Endodermal cell (in vitro differentiated cells): ENCODE data around the gene FBXO48. TPM values are rescaled to one million over a fixed set of nuclear protein-coding genes. Genes with fewer than 3 reads are reported as not detected.

Source experiments
- DNase-seq: peaks from one replicate; pipeline ENCODE4 v3.0.0-alpha.2; 2017
- H3K27ac ChIP-seq: 2 replicates; pipeline ENCODE4 v1.5.1; 2013; ENCODE audit warnings: mild to moderate bottlenecking, low read depth, low read length, moderate library complexity
- H3K27me3 ChIP-seq: 2 replicates; pipeline ENCODE4 v1.6.1; 2013; ENCODE audit warnings: mild to moderate bottlenecking, low read length, moderate library complexity; ENCODE audit not compliant: insufficient read depth, control insufficient read depth, poor library complexity, severe bottlenecking
- H3K36me3 ChIP-seq: 2 replicates; pipeline ENCODE4 v1.7.0; 2013; ENCODE audit warnings: mild to moderate bottlenecking, low read length, moderate library complexity; ENCODE audit not compliant: control insufficient read depth, insufficient read depth
- H3K4me1 ChIP-seq: one replicate; pipeline ENCODE4 v1.7.0; 2013; ENCODE audit warnings: low read length; ENCODE audit not compliant: control insufficient read depth, insufficient read depth
- H3K4me3 ChIP-seq: 2 replicates; pipeline ENCODE4 v1.5.1; 2013; ENCODE audit warnings: mild to moderate bottlenecking, low read length, moderate library complexity
- H3K9ac ChIP-seq: 2 replicates; pipeline ENCODE4 v1.6.1; 2013; ENCODE audit warnings: mild to moderate bottlenecking, low read length, moderate library complexity; ENCODE audit not compliant: poor library complexity, severe bottlenecking; ENCODE audit errors: extremely low read depth
- H3K9me3 ChIP-seq: 2 replicates; pipeline ENCODE4 v1.6.1; 2013; ENCODE audit warnings: mild to moderate bottlenecking, low read length, moderate library complexity; ENCODE audit not compliant: control insufficient read depth
- H3K27ac Mint-ChIP-seq: 2 replicates; pipeline ENCODE4 v1.8.0; 2020; ENCODE audit warnings: mixed read lengths
- H3K27me3 Mint-ChIP-seq: 2 replicates; pipeline ENCODE4 v1.8.0; 2021; ENCODE audit warnings: mild to moderate bottlenecking, mixed read lengths; ENCODE audit not compliant: insufficient read depth
- H3K36me3 Mint-ChIP-seq: 2 replicates; pipeline ENCODE4 v1.8.0; 2020; ENCODE audit warnings: low read depth, mixed read lengths
- H3K4me1 Mint-ChIP-seq: 2 replicates; pipeline ENCODE4 v1.8.0; 2020; ENCODE audit warnings: mixed read lengths
- H3K4me3 Mint-ChIP-seq: 2 replicates; pipeline ENCODE4 v1.8.0; 2020; ENCODE audit warnings: mild to moderate bottlenecking, moderate library complexity, mixed read lengths
- H3K9me3 Mint-ChIP-seq: 2 replicates; pipeline ENCODE4 v1.8.0; 2020; ENCODE audit warnings: mild to moderate bottlenecking, mixed read lengths
- CTCF ChIP-seq: fragments of 200-600 bp; sonication (generic); conservative IDR thresholded peaks from 2 replicates; pipeline ENCODE4 v1.5.0; 2021; ENCODE audit warnings: antibody characterized with exemption, mild to moderate bottlenecking
- WGBS, 2 experiments: methylation state at CpG; one replicate each; pipeline versions ENCODE4 v1.1.5 to v1.1.7; 2013; ENCODE audit warnings: missing lambda C conversion rate in 2 of 2, mixed read lengths in 1 of 2; ENCODE audit not compliant: insufficient coverage in 1 of 2, insufficient read length in 1 of 2; 5-methylcytosine and 5-hydroxymethylcytosine counted together
- total RNA-seq, 2 donors: library from RNA; stranded (reverse); fragmentation: NEBNext Ultra II Directional in 1 of 2; extraction: Animal tissue kit (Norgen Biotek cat#: 25700) in 1 of 2; gene quantifications; 2 replicates in 1 of 2; 3 replicates in 1 of 2; pipeline ENCODE4 v1.2.1, GENCODE V29; 2021

The FBXO48 gene
- total RNA-seq, 2 donors from 2014 or later, result 1.3 to 1.5 TPM

- DNase-seq, result no peak
- Histone ChIP-seq H3K9ac (no peak overlapping the region), H3K27me3 (no peaks in the 10 kb centered on the region), H3K9me3 (peaks cover 18% of the 10 kb centered on the region), H3K4me3 (no peak overlapping the region), H3K36me3 (no peaks in the 10 kb centered on the region), H3K27ac (no peak overlapping the region), H3K4me1 (no peaks in the 10 kb centered on the region)
- no peaks in the 10 kb centered on the region for H3K27me3 Mint-ChIP-seq
- peaks cover 4% of the 10 kb centered on the region for H3K4me1 Mint-ChIP-seq
- H3K9me3 Mint-ChIP-seq, result peaks cover 16% of the 10 kb centered on the region
- H3K4me3 Mint-ChIP-seq, result no peak overlapping the region
- TF ChIP-seq CTCF, result no peak
- H3K27ac Mint-ChIP-seq, result no peak overlapping the region
- peaks cover 13% of the 10 kb centered on the region for H3K36me3 Mint-ChIP-seq
- 96% methylated on average over 3 to 4 of the region's 4 CpGs for WGBS, 2 experiments
Measured at GRCh38 chr2:68500649-68501048, 33.6 kb upstream of the FBXO48 start.

- Mint-ChIP-seq H3K9me3 (peaks cover 31% of the 10 kb centered on the region), H3K4me1 (peaks cover 4% of the 10 kb centered on the region), H3K27ac (no peak overlapping the region), H3K36me3 (peaks cover 28% of the 10 kb centered on the region), H3K27me3 (no peaks in the 10 kb centered on the region), H3K4me3 (no peak overlapping the region)
- no peak overlapping the region for H3K4me3 ChIP-seq
- no peak for DNase-seq
- H3K4me1 ChIP-seq, result no peaks in the 10 kb centered on the region
- no peak for TF ChIP-seq CTCF
- H3K27me3 ChIP-seq, result no peaks in the 10 kb centered on the region
- peaks cover 26% of the 10 kb centered on the region for H3K9me3 ChIP-seq
- no peak overlapping the region for H3K9ac ChIP-seq
- H3K27ac ChIP-seq, result no peak overlapping the region
- H3K36me3 ChIP-seq, result no peaks in the 10 kb centered on the region
Measured at GRCh38 chr2:68499133-68499532, 32.0 kb upstream of the FBXO48 start.

- Histone ChIP-seq H3K4me1 (no peaks in the 10 kb centered on the region), H3K9ac (no peak overlapping the region), H3K27ac (no peak overlapping the region), H3K9me3 (peaks cover 17% of the 10 kb centered on the region), H3K36me3 (no peaks in the 10 kb centered on the region), H3K27me3 (no peaks in the 10 kb centered on the region), H3K4me3 (no peak overlapping the region)
- DNase-seq, result no peak
- Mint-ChIP-seq H3K4me1 (no peaks in the 10 kb centered on the region), H3K36me3 (peaks cover 25% of the 10 kb centered on the region), H3K9me3 (peaks cover 29% of the 10 kb centered on the region), H3K27ac (no peak overlapping the region), H3K27me3 (no peaks in the 10 kb centered on the region), H3K4me3 (no peak overlapping the region)
- TF ChIP-seq CTCF, result no peak
- 82% methylated on average over 1 of the region's 1 CpG; no CpG with 5 or more reads in 1 of the 2 experiments for WGBS, 2 experiments
Measured at GRCh38 chr2:68491582-68491981, 24.5 kb upstream of the FBXO48 start.
